ENCODE data around the gene RIMBP2.

- no peak for TF ChIP-seq ZBTB20 (tag by site-specific recombination; IDR thresholded peaks at IDR 0.05)
- TF ChIP-seq KLF16 (tag by site-specific recombination; IDR thresholded peaks at IDR 0.05), result no peak
- no peak for TF ChIP-seq CTCF (tag by site-specific recombination; IDR thresholded peaks at IDR 0.05)
Measured at GRCh38 chr12:130649101-130650045, 66.7 kb downstream of the RIMBP2 start.

All from HEK293 (cell line).